ENCODE data around the gene XYLT1. TPM values are rescaled to one million over a fixed set of nuclear protein-coding genes. Genes with fewer than 3 reads are reported as not detected.

XYLT1 gene
- total and polyA plus RNA-seq, 2 of the 8 experiments (the other 6 are each of a cell fraction or from before 2014, with no cell fraction given): 6.6 to 25.4 TPM

DNA sequence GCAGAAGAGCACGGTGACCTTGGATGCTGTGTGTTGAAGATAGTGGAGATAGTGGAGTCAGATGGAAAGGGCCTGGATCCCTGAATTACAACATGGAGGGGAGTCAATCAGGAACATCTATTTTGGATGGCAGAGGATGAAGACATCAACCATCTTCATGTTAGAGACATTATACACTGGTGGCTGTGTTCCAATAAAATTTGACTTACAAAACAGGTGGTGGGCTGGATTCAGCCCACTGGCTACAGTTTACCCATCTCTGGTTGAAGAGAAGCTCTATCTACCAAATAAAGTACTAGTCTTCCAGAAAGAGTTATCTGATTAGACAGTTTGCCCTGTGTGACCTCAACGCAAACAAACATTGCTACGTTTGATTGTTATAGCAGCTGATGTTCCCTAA lies 247.2 kb downstream of the XYLT1 start (continued):
- no peak for TF ChIP-seq HDAC2 (IDR thresholded peaks at IDR 0.05; ENCODE audit: borderline replicate concordance in 1 of 2, low read depth in 2 of 2, low read length in 2 of 2)
- no peak for TF ChIP-seq ASH2L (IDR thresholded peaks at IDR 0.05; ENCODE audit: low read length)
- no peak for TF ChIP-seq TCF12 (IDR thresholded peaks at IDR 0.05; ENCODE audit: low read depth, low read length)
- no peak for TF ChIP-seq POLR2AphosphoS5 (IDR thresholded peaks at IDR 0.05; ENCODE audit: low read depth, low read length)
- no peak for TF ChIP-seq CBX5 (IDR thresholded peaks at IDR 0.05; ENCODE audit: low read depth, low read length)
- TF ChIP-seq SIRT6 (IDR thresholded peaks at IDR 0.05; ENCODE audit: low read length): no peak
- no peak for TF ChIP-seq KDM4A (IDR thresholded peaks at IDR 0.05; ENCODE audit: low read depth, low read length, severe bottlenecking)
- TF ChIP-seq BACH1 (IDR thresholded peaks at IDR 0.05; ENCODE audit: low read length): no peak
- no peak for TF ChIP-seq POU5F1 (IDR thresholded peaks at IDR 0.05; ENCODE audit: low read depth, low read length)

Measured in H1 (cell line).